HG02938 (cell line): Measurements from ENCODE around the gene PGAM5.
"Not testable (repeated sequence)": the region's sequence is repeated elsewhere in the genome, so short reads cannot be mapped to it uniquely, and the experiment has no call there.

Experiments used
- ATAC-seq: cut with Tn5 transposase; IDR thresholded peaks from one replicate; pipeline ENCODE4 v1.9.1; 2021; ENCODE audit warnings: mild to moderate bottlenecking, moderate library complexity; ENCODE audit not compliant: unreplicated experiment

The PGAM5 gene

DNA sequence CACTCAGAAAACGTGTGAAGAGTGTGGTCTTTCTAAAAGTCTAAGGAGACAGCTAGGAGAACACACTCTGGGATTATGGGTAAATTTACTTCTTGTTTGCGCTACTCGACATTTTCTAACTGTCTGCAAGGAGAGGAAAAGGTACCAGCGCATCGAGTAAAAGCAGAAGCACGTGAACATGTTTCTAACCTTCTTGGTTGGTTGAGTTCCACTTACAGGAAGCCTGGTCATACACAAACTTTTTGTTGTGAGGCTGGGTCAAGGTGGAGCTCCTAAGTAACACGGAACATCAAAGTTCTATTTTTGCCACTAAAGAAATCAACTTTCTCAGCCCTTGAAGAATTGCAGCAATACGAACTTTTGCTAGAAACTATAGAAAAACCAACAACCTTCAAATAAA, 31.0 kb downstream of the PGAM5 start:
- ATAC-seq: no peak

DNA sequence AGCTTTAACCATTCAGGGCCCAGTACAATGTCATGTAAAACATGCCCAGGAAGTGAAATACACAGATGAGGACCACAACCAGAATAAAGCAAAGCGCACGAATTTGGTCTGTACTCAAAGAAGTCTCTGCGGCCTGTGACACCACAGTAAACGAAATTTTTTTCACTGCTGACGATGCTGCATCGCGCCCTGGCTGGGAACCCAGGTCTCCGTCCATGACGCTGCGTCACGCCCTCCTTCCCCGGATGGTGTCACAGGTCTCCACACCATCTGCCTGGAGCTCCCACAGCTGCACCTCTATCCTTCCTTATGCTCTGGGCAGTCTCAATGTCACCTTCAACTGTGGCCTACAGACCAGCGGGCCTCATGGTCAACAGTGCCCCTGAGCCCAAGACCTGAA, 33.2 kb downstream of the PGAM5 start:
- no peak for ATAC-seq

DNA sequence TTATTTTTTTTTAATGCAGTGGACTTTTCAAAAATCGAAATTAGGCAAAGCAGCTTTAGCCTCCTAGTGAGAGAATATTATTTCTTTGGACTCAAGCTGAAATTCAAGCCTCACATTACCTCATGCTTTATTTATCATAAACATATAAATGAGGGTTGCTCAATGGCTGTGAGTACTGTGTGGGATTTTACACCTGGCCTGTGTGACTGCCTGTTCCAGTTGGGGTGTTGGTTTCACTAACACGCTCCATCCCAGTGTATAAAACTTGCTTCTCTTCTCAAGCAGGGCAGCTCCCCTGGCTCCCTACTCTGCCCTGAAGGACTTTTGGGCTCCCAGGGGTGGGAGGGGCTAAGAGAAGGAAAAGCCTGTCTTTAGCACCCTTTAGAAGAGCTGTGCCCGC, 36.0 kb downstream of the PGAM5 start:
- no peak for ATAC-seq

DNA sequence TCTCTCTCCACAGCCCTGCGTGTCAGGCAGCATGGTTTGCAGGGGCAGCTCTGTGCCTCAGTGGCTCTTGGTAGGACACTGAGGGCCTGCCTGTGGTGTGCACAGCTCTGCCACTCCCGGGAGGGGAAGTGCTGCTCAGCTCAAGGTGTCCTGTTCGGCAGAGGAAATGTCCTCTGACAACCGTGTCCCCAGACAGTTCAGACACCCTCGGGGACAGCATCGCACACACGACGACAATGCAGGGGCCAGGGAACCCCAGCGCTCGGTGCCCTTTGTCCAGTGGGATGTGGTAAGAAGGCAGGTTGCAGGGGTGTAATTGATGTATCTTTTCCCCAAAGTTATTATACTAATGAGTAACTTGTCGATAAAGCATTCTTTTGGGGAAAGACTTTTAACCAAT, 36.8 kb downstream of the PGAM5 start:
- no peak for ATAC-seq

DNA sequence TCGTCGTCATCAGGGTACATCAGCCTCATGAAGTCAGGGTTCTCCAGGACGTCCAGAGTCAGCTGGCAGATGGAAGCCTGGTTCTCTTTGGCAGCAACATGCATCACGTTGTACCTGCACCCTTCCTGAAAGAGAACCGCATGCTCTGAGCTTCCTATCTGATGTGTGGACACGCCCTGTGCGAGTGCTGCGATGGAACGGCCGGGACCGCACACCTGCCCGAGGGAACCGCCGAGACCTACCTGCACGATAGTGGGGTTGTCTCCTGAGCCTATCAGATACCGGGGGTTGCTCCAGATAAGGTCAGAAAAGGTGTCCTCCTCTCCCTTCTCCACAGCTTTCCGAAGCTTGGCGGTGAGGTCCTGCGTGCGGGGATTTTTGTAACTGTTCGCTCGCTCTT, 37.3 kb downstream of the PGAM5 start:
- no peak for ATAC-seq

DNA sequence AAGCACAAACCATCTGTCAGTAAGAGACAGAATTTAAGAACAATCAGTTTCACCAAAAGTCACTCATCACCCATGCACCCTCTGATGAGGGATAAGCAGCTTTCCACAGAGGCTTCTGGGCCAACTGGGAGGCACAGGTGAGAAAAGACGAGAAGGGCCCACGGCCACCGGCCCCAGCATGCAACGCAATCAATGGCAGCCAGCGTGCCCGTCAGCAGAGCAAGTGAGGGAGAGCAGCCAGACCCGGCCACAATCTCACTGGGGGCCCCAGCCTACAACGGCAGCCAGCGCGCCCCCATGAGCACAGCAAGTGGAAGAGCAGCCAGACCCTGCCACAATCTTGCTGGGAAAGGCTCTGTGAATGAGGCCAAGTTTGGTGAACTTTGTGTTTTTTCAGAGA, 37.7 kb downstream of the PGAM5 start:
- ATAC-seq: no peak

DNA sequence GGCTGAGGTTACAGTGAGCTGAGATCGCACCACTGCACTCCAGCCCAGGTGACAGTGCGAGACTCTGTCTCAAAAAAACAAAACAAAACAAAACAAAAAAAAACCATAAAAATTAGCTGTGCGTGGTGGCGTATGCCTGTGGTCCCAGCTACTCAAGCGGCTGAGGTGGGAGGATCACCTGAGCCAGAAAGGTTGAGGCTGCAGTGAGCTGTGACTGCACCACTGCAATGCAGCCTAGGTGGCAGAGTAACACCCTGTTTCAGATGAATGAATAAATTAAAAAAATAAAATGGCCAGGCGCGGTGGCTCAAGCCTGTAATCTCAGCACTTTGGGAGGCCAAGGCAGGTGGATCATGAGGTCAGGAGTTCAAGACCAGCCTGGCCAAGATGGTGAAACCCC, 43.0 kb downstream of the PGAM5 start:
- ATAC-seq: not testable (repeated sequence)

DNA sequence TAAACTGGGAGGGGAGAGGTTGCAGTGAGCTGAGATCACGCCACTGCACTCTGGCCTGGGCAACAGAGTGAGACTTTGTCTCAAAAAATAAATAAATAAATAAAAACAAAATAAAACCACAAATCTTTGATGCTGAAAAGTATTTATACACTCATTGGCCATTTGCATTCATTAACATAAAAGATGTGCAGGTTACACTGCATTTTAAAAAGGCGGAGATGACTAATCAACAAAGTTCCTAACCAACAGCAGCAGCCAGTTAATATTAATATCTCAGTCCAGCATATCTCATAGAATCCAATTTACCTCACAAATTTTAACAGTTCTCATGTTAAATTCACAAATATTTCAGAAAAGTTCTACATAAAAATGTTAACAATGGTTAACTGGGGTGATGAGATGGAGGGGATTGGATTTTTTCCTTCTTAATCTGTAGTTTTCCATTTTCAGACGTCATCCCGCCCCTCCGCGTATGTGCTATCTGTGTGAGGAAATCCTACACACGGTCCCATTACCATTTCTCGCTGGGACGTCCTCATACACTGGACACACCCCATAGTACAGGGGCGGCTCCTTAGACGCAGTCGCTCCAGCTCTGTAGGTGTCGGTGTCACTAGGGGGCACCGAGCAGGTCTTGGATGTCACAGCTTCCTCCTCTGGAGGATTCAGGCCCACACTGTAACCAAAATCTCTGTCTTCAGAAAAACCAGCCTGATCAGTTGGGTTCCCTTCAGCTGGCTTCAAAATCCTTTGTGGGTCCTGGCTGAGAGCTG, 43.7 kb downstream of the PGAM5 start:
- ATAC-seq: no peak

DNA sequence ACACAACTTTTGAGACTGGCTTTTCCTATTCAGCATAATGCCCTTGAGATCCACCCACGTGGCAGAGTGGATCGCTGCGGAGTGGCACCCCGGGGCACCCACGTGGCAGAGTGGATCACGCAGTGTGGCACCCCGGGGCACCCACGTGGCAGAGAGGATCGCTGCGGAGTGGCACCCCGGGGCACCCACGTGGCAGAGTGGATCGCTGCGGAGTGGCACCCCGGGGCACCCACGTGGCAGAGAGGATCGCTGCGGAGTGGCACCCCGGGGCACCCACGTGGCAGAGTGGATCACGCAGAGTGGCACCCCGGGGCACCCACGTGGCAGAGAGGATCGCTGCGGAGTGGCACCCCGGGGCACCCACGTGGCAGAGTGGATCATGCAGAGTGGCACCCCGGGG, 48.2 kb downstream of the PGAM5 start:
- not testable (repeated sequence) for ATAC-seq

DNA sequence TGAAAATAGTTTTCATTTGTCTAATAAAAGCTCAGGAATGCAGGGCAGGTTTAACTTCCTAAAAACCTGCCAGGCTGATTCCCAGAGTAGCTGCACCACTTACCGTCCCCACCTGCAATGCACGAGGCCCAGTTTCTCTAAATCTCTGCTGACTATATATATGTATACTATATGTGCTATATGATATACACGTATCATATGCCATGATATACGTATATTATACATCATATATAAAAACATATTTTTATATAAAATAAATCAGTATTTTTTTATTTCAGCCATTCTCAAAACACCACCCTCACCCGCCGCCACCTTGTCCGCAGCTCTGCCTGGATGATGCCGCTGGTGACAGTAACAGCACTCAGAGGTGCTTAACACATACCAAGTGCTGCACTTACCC, 48.7 kb downstream of the PGAM5 start:
- ATAC-seq: no peak

DNA sequence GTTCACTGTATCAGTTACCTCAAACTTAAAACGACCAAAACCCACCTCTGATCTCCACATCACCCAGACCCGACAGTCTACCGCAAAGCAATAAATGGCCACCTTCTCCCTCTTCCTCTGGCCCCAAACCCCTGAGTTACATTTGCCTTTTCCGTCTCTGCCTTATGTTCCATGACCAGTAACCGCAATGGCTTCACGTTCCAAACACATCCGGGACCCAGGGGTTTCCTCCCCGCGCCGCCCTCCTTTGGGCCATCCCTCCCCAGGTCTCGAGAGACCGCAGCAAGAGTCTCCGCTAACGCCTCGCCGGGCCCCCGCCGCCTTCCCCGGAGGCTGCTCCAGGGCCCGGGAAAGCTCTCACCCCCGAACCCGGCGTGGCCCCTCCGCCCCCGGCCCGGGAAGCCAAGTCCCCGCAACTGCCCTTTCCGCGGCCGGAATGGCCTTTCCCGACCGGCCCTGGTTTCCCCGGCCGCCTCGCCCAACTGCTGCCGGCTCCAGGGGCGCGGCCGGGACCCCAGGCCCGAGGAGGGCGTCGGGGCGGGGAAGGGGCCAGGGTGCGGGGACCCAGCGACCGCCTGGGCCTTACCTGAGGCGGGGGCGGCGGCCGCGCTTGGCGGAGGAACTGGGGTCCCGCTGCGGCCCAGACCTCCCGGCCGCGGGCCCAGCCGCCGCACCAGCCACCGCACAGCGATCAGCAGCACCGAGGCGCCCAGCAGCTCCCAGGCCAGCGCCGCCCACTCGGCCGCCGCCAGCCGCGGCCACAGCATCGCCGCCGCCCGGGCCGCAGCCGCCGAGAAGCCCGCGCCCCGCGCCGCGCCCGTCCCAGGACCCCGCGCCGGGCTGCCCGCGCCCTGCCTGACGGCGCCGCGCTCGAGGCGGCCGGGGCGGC, 50.6 kb downstream of the PGAM5 start, which contains the start of gene ANKLE2:
Gene ANKLE2 (minus strand): TSS at position 801 of the 889 bp plus-strand sequence. CDS start 34 bp downstream, at position 767.
- peak; percentile 25 for ATAC-seq

DNA sequence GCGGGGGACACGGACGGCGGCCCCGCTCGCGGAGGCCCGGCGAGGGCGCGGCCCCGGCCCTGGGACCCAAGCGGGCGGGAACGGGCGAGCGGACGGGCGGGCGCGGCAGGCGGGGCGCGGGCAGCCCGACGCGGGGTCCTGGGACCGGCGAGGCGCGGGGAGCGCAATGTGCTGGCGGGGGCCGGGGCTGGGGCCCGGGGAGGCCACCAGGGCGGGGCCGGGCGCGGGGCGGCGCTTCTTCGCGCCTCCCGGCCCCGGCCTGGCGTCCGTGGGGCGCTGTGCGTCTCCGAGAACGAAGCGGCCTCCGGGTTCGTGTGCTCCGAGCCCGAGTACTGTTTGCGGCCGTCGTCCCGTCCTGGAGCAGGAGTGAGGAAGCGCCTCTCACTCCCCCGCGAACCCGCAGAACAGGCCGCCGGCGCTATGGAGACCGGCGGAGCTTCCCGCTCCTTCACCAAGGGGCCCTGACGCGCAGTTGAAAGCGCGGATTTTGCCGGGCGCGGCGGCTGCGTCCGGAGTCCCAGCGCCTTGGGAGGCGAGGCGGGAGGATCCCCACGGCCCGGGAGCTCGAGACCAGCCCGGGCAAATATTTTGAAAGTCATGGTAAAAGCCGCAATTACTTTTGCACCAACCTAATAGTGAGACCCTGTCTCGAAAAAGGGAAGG, 51.4 kb downstream of the PGAM5 start:
- peak; percentile 68 for ATAC-seq

DNA sequence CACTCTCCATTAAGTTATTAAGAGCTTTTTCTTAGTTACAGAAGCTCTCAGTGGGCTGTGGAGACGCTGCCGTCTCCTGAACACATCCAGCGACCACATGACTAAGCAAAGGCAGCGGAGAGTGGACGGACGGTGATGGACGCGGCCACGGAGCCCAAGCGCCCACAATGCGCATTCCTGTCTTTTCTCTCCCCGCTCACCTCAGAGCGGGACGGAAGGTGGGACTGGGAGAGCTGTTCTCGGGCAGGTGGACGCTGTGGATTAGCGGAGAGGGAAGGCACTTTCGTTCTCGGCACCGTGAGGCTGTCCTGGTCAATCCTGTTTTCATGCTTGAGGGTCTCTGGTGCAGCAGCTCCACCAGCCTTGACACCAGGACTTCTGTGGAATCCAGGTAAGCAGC, 53.6 kb downstream of the PGAM5 start:
- no peak for ATAC-seq

DNA sequence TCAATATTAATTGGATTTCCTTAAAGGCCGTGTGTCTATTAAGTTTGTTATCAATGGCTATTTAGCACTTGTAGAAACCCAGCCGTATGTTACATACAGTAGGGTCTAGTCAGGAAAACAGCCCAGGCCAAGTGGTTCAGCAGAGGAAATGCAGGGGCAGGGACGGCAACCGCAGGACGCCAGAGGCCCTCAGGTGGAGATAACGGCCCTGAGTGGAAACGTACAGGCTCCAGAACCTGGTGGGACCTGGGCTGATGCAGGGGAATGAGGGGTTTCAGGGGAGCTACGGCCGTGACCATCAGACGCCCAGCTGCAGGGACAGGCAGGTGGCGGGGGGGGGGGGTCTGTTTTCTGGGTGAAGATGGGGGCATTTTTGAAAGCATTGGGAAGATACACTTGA, 54.7 kb downstream of the PGAM5 start:
- no peak for ATAC-seq

DNA sequence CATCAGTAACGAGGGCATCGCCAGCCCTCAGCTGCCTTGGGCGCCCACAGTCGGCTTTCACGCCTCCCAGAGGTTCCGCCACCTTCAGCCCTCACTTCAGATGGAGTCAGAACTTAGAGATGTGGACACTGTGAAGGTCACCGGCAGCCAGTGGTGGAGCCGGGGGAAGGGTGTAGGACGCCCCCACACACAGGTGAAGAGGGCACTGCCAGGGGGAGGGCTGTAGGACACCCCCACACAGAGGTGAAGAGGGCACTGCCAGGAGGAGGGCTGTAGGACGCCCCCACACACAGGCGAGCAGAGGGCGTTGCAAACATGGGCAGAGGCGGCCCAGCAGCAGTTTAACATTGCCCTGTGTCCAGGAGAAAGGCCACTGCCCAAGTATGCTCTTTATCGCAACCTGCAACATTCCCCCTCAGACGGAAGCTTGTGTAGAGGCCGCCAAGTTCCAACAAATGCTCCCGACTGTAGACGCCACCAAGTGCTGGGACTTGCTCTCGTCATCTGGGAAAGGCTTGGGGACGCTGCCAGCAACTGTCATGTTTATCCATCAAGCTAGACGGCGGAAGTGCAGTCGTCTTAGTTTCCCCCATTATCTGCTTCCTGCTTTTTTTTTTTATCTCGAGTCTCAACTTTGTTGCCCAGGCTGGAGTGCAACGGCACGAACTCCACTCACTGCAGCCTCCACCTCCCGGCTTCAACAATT, 55.9 kb downstream of the PGAM5 start:
- ATAC-seq: no peak

DNA sequence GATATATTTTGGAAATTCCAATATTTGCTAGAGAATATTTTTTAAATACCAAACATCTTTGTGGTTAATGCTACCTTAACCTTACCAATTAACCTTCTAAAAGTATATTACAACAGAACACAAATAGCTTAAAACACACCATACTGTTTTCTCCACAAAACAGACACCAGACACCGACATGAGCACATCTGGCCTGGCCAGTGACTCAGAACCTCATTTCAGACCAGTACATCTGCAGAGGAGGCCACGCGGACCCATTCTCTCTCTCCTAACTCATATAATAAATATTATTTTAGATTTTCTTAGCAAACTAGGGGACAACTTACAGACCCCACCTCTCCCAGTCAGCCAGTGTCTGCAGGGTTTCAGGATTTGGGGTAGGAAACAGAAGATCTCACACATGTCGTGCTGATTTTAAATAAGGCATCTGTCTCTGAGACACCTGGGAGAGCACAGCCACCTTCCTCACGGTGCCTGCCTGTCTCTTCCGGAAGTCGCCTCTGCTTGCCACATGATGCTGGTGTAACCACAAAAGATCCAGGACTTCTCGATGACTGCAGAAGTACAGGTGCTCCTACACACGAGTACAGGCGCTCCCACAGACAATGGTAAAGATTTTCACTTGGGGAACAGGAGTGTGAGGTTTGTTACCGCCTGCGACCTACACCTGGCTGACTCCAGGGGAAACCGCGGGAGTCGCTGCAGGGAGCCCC, 60.6 kb downstream of the PGAM5 start:
- ATAC-seq: no peak
